ENCODE data around the gene PFAS.
A peak's percentile ranks its signal among the peaks of the same experiment; 100 is the strongest.

The PFAS gene

DNA sequence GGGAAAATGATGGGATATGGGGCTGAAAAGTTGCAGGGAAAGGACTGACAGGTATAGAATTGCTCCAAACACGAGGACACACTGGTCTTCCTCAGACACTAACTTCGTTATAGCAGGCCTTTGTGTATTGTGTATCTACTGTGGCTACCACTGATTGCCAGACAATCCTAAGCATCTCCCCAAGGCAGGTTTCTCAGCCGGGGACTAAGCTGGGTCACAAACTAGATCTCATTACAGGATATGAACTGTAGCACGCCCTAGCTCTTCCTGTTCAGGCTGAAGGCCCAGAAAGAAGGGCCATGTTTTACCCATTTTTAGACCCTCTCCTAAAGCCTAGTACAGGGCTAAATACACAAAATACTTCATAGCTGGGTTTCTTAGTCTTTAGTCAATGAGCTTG is 34.3 kb downstream of the PFAS start:
- TF ChIP-seq, protein P1, sequence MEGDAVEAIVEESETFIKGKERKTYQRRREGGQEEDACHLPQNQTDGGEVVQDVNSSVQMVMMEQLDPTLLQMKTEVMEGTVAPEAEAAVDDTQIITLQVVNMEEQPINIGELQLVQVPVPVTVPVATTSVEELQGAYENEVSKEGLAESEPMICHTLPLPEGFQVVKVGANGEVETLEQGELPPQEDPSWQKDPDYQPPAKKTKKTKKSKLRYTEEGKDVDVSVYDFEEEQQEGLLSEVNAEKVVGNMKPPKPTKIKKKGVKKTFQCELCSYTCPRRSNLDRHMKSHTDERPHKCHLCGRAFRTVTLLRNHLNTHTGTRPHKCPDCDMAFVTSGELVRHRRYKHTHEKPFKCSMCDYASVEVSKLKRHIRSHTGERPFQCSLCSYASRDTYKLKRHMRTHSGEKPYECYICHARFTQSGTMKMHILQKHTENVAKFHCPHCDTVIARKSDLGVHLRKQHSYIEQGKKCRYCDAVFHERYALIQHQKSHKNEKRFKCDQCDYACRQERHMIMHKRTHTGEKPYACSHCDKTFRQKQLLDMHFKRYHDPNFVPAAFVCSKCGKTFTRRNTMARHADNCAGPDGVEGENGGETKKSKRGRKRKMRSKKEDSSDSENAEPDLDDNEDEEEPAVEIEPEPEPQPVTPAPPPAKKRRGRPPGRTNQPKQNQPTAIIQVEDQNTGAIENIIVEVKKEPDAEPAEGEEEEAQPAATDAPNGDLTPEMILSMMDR (conservative IDR thresholded peaks at IDR 0.05; ENCODE audit: low read depth, low read length) = no peak
- DNase-seq (ENCODE audit: low read depth) = no peak
- no peak overlapping the region for H3K4me3 ChIP-seq (ENCODE audit: low read depth, low read length)

DNA sequence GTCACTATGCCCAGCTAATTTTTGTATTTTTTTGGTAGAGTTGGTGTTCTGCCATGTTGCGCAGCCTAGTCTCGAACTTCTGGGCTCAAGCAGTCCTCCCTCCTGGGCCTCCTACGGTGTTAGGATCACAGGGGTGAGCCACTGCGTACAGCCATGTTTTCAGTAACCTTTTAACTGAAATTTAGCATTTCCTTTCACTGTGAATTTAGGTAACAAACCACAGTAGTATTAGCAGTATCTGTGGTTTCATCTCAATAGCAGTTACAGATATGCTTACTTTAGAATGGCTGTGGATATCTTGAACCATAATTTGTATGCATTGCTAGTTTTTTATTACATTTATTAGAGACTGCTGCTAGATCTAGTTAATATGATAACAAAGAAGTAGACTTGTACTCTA is 35.0 kb downstream of the PFAS start:
- H3K4me3 ChIP-seq (ENCODE audit: low read depth, low read length) = no peak overlapping the region
- TF ChIP-seq, protein P1 (conservative IDR thresholded peaks at IDR 0.05; ENCODE audit: low read depth, low read length) = no peak
- DNase-seq (ENCODE audit: low read depth) = no peak

DNA sequence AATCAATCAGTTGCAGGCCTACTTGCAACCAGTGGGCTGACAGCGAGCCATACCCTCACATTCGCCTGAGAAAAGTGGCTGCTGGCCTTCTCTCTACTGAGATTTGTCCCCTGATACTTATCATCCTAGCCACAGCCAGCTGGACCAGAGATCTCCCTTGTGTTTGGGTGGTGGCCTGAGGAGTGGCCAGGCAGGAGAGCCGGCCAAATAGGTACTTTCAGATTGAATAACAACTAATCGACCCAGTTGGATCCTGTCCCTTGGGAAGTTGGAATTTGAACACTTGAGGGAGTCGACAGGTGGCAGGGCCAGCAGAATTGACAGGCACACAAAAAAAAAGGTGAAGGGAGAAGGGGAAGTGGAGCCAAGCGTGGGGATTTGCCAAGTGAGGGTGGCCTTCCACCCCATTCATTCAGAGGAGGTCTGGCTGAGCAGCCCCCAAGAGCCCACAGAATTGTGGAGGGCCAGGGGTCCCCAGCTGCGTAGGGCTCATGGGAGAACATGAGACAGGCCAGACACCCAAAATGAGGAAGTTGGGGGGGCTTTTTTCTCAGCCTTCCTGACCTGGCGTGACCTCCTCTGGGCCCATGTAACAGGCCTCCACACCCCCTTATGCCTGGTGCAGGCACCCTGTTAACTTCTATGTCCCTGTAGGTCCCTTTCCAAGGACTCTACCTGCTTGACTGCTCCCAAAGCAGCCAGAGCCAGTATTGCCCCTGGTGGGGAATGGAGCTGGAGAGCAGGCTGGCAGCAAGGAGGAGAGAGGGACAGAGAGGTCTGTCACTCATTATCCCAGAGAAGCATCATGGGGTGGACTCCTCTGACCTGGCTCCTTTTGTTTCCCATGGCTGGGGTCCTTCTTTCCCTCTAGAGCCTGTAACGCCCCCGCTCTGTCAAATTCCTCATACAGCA is 36.4 kb downstream of the PFAS start:
- no peak overlapping the region for H3K4me3 ChIP-seq (ENCODE audit: low read depth, low read length)

DNA sequence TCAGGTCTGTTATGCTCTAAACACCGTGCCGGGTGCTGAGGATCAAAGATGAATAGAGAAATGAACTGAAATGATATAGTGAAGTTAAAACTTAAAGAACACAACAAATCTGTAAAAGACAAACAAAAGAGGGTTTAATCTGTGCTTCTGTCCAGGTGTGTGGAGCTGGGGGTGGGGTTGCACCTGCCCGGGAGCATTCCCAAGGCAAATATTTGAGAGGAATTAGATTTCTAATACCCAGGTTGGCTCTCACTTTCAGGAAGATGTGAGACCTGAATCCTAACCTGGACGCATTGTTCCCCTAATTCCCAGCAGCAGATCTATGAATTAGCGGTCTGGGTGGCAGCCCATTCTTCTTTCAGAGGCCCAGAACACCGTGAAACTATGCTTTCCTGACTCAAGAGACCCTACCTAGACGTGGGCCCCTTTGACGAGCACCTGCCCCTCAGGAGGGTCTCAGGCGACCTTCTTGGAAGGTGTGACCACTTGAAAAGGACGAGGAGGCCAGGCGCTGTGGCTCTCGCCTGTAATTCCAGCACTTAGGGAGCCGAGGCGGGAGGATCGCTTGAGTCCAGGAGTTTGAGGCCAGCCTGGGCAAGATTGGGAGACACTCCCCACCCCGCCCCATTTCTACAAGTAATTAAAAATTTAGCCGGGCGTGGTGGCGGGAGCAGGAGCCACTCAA is 38.7 kb downstream of the PFAS start:
- peak overlapping the region; percentile 88 for H3K4me3 ChIP-seq (ENCODE audit: low read depth, low read length)
- no peak for DNase-seq (ENCODE audit: low read depth)
- TF ChIP-seq, protein P1 (conservative IDR thresholded peaks at IDR 0.05; ENCODE audit: low read depth, low read length) = no peak

More for the DNA sequence above, 36.4 kb downstream of the PFAS start:
- DNase-seq (ENCODE audit: low read depth) = no peak
- TF ChIP-seq, protein P1 (conservative IDR thresholded peaks at IDR 0.05; ENCODE audit: low read depth, low read length) = no peak

DNA sequence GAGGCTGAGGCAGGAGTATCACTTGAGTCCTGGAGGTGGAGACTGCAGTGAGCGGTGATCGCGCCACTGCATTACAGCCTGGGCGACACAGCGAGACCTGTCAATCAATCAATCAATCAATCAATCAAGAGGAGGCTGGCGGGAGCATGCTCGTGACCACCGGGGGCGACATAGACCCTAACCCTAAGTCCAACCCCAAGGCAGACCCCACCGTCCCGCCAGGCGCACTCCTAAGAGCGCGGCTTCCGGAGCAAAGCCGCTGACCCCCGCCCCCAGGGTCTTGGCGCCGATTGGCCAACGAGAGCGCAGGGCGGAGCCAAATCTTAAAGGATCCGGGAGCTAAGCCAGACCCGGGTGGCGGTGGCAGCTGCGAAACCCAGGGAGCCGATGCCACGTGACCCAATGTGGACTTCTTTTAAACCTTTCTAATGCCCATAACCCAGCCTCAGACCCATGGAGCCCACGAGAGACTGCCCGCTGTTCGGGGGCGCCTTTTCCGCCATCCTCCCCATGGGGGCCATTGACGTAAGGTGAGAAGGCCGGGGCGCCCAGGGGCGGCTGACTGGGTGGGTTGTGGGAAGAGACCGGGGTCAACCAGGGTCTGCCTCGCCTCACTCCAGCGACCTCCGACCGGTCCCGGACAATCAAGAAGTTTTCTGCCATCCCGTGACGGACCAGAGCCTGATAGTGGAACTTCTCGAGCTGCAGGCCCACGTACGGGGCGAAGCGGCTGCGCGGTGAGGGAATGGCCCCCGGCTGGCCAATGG is 39.4 kb downstream of the PFAS start, which contains the start of gene RANGRF:
Gene RANGRF (plus strand): TSS at position 335 of the 767 bp plus-strand sequence. CDS start 119 bp downstream, at position 454.
- DNase-seq (ENCODE audit: low read depth) = peak; percentile 83
- H3K4me3 ChIP-seq (ENCODE audit: low read depth, low read length) = peak within 1 kb of the TSS; percentile 88
- TF ChIP-seq, protein P1 (conservative IDR thresholded peaks at IDR 0.05; ENCODE audit: low read depth, low read length) = no peak

DNA sequence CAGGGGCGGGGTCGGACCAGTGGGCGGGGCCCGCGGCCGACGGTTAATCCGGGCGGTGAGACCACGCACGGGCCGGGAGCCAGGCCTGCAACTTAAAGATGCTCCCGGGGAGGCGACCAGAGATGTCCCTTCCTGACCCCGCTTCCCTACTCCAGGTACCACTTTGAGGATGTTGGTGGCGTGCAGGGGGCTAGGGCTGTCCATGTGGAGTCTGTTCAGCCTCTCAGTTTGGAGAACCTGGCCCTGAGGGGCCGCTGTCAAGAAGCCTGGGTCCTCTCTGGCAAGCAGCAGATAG is 40.0 kb downstream of the PFAS start:
- H3K4me3 ChIP-seq (ENCODE audit: low read depth, low read length) = peak overlapping the region; percentile 88
- DNase-seq (ENCODE audit: low read depth) = no peak
- TF ChIP-seq, protein P1 (conservative IDR thresholded peaks at IDR 0.05; ENCODE audit: low read depth, low read length) = no peak

Measured in choroid plexus epithelial cell (primary cell).